Measurements from ENCODE around the gene EPB41L1. TPM values are rescaled to one million over a fixed set of nuclear protein-coding genes. Genes with fewer than 3 reads are reported as not detected.

Gene EPB41L1
- total RNA-seq, 1 experiment from 2014 or later: 4.2 TPM

DNA sequence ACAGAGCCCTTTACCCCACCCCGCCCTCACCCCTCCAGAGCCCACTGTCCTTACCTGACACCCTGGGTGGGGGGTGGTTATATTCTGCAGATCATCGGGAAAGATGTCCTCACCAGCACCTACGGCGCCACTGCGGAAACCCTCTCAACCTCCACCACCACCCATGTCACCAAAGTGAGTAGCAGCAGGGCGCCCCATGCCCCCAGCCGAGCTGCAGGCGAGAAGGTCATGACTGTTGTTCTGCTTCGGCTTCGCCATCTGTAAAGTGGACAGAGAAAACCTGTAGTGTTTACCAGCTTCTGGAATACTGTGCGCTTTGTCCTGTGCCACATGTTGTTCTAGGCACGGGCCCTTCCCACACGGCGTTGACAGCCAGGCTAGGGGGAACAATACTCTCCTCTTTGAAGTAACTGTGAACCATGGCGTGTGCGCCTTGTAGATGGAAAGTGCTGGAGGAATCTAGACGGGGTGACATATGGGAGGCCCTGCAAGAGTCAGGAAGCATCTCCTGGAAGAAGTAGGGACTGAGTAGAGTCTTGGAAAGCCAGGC lies 65.2 kb downstream of the EPB41L1 start:
- H3K9me3 ChIP-seq (replicated peaks): no peaks in the 10 kb centered on the region; the same call in 1 of the 2 replicates
- no peaks in the 10 kb centered on the region for H3K36me3 ChIP-seq
- no peaks in the 10 kb centered on the region for H3K4me1 ChIP-seq (replicated peaks)
- DNase-seq (ENCODE audit: low read depth in 1 of 2, low spot score in 2 of 2): no peak
- H3K4me3 ChIP-seq: no peak overlapping the region
- no peaks in the 10 kb centered on the region for H3K27me3 ChIP-seq (replicated peaks)
- H3K27ac ChIP-seq: no peak overlapping the region

DNA sequence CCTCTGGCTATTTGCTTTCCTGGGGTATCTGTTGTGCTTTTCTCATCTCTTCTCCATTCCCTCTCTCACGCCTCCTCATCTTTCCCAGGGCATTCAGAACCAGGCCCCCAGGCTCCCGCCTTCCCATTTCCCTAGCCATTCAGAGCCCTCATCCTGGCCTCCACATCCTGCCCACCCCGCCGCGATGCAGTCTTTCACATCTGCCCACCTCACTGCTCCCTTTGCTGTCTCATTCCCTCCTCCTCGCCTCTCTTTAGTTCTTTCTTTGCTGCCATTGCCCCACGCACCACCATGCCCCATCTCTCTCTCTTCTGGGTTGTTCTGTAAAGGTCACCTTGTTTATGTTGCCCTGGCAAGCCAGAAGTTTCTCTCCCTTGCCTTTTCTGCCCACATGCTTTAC lies 71.1 kb downstream of the EPB41L1 start:
- no peaks in the 10 kb centered on the region; the same call in 1 of the 2 replicates for H3K9me3 ChIP-seq (replicated peaks)
- H3K36me3 ChIP-seq: no peaks in the 10 kb centered on the region
- no peak for DNase-seq (ENCODE audit: low read depth in 1 of 2, low spot score in 2 of 2)
- H3K4me3 ChIP-seq: no peak overlapping the region
- no peaks in the 10 kb centered on the region for H3K4me1 ChIP-seq (replicated peaks)
- no peaks in the 10 kb centered on the region for H3K27me3 ChIP-seq (replicated peaks)
- H3K27ac ChIP-seq: no peak overlapping the region

DNA sequence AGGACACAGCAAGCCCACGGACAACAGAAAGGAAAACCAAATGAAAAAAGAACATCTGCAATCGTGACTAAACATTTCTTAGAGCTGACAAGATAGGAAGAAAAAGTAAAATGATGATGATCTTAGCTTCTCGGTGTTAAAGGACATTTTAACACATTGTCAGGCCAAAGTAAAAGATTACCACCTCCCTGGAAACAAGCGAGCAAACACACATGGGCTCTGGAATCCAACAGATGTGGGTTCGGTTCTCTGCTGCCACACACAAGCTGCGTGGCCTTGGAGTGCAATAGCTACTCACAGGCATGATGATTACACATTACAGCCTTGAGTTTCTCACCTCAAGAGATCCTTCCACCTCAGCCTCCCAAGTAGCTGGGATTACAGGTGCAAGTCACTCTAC lies 74.2 kb downstream of the EPB41L1 start:
- H3K27me3 ChIP-seq (replicated peaks): no peaks in the 10 kb centered on the region
- DNase-seq (ENCODE audit: low read depth in 1 of 2, low spot score in 2 of 2): no peak
- no peaks in the 10 kb centered on the region; the same call in 1 of the 2 replicates for H3K9me3 ChIP-seq (replicated peaks)
- no peaks in the 10 kb centered on the region for H3K36me3 ChIP-seq
- H3K4me1 ChIP-seq (replicated peaks): no peaks in the 10 kb centered on the region
- H3K4me3 ChIP-seq: no peak overlapping the region
- no peak overlapping the region for H3K27ac ChIP-seq

DNA sequence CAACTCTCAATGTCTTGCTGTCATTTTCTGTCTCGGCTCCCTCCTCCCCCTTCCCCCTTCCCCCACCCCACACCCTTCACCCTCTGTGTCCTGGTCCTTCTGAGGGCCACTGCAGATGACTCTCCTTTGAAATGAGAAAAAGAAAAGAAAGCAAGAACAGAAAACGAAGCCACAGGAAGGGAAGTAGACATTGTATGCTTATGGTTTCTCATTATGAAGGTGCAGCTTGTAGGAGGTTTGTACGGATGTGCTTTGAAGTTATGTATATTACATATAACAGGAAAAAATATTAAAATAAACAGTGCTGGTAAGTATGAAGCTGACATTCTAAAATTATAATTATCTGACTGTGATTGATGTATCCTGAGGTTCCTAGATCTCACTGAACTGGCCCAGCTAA lies 75.5 kb downstream of the EPB41L1 start:
- H3K4me1 ChIP-seq (replicated peaks): no peaks in the 10 kb centered on the region
- H3K27ac ChIP-seq: no peak overlapping the region
- H3K36me3 ChIP-seq: no peaks in the 10 kb centered on the region
- H3K4me3 ChIP-seq: no peak overlapping the region
- DNase-seq (ENCODE audit: low read depth in 1 of 2, low spot score in 2 of 2): no peak
- H3K27me3 ChIP-seq (replicated peaks): no peaks in the 10 kb centered on the region
- no peaks in the 10 kb centered on the region for H3K9me3 ChIP-seq (replicated peaks)

DNA sequence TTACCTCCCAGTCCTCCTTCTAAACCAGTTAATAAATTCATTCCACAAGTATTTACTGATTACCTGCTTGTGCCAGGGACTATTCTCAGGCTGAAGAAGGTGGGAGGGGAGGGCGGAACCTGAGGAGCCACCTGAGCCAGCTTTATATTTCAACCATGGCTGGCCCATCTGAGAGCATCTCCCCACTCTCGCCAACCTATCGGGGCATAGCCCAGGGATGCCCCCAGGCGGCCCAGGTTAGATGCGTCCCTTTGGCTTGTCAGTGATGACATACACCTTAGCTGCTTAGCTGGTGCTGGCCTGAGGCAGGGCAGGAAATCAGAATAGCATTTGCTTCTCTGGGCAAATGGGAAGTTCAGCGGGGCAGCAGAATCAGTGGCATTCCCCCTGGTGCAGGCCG lies 76.8 kb downstream of the EPB41L1 start:
- DNase-seq (ENCODE audit: low read depth in 1 of 2, low spot score in 2 of 2): no peak
- H3K9me3 ChIP-seq (replicated peaks): no peaks in the 10 kb centered on the region
- H3K36me3 ChIP-seq: peaks cover under 1% of the 10 kb centered on the region
- peaks cover 4% of the 10 kb centered on the region for H3K4me1 ChIP-seq (replicated peaks)
- no peaks in the 10 kb centered on the region for H3K27me3 ChIP-seq (replicated peaks)
- H3K4me3 ChIP-seq: no peak overlapping the region
- no peak overlapping the region for H3K27ac ChIP-seq

DNA sequence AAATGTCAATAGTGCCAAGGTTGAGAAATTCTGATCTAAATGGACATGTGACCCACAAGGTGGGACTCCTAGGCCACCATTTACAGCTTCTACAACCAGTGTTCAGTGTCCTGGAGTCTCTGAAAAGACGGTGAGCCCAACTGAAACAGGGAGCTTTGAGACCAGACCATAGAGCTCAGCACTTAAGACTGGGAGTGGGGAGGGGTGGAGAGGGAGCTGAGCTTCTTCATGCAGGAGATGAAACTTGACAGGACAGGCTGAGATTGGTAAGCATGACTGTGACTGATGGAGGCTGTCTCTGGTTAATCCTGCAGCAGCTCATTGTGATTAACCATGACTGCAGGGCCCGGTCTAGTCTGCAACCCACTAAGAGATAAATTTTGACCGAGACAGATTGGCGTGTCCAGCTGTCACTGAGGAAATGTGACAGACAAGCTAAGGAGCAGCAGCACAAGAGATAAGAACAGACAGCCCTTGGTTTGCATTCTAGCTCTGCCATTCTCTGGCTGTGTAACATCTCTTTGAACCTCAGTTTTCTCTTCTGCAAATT lies 80.3 kb downstream of the EPB41L1 start:
- Histone ChIP-seq H3K36me3 (peaks cover 25% of the 10 kb centered on the region), H3K27me3 (replicated peaks) (no peaks in the 10 kb centered on the region), H3K9me3 (replicated peaks) (no peaks in the 10 kb centered on the region), H3K27ac (no peak overlapping the region), H3K4me1 (replicated peaks) (peaks cover 4% of the 10 kb centered on the region), H3K4me3 (no peak overlapping the region)
- no peak for DNase-seq (ENCODE audit: low read depth in 1 of 2, low spot score in 2 of 2)

DNA sequence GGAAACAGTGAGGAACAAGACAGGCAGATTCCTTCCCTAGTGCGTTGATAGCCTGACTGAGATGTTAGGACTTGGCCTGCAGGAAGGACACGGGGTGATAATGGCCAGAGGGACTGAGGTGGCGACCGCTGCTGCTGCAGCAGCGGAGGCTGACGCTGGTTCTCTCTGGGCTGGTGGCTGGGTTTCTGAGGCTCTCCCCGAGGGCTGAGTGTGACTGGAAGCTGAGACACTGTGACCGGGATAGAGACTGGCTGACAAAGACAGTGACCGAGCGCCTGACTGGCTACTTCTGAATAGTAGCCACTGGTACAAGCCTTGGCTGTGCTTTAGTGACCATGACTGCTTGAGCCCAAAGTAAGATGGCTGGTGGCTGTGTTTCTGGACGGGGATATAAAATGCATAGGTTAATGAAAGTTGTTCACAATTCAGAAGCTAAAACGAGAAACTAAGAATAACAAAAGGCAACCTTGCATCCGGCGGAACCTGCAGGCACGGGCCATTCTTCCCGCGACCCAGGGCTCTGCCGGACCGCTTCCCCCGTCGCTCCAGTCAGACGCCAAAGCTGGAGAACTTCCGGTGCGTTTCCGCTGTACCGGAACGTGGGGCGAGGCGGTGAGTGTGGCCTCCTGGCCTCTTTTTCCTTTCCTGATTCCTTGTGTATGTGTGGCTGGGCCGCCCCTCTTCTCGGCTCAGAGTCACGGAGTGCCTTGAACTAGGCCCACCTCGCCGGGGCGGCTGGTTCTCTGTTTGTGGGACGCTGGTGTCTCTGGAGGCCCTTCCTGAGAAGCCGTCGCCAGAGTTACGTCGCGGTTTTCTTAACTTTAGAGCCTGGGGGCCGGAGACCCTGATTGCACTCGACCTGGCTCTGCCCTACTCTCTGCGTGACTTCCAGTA lies 81.6 kb downstream of the EPB41L1 start, which contains the start of gene AAR2:
Gene AAR2, plus strand, starts transcription at position 587 of the 894 bp plus-strand sequence. CDS start 3,391 bp downstream, outside the sequence.
- peaks cover 4% of the 10 kb centered on the region for H3K4me1 ChIP-seq (replicated peaks)
- no peaks in the 10 kb centered on the region for H3K9me3 ChIP-seq (replicated peaks)
- H3K4me3 ChIP-seq: peak within 1 kb of the TSS; percentile 70
- H3K36me3 ChIP-seq: peaks cover 36% of the 10 kb centered on the region
- no peaks in the 10 kb centered on the region for H3K27me3 ChIP-seq (replicated peaks)
- peak within 1 kb of the TSS; percentile 56 for H3K27ac ChIP-seq
- peak; percentile 76 to 77 for DNase-seq (ENCODE audit: low read depth in 1 of 2, low spot score in 2 of 2)

DNA sequence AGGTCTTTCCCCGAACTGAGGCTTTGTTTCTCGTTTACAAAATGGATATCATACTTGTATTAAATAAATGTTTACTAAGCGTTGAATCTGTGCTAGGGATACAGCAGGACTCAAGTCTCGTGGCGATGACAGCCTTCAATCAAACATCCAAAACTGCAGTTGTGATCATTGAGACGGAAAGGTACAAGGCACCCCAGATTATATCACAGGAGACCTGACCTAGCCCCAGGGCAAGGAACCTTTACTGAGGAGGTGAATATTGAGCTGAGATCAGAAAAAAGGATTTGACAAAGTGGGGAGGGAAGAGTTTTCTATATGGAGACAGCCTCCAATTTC lies 82.2 kb downstream of the EPB41L1 start:
- Histone ChIP-seq H3K4me1 (replicated peaks) (peaks cover 4% of the 10 kb centered on the region), H3K27me3 (replicated peaks) (no peaks in the 10 kb centered on the region), H3K4me3 (peak overlapping the region; percentile 70), H3K27ac (peak overlapping the region; percentile 56), H3K36me3 (peaks cover 42% of the 10 kb centered on the region), H3K9me3 (replicated peaks) (no peaks in the 10 kb centered on the region)
- DNase-seq (ENCODE audit: low read depth in 1 of 2, low spot score in 2 of 2): no peak

DNA sequence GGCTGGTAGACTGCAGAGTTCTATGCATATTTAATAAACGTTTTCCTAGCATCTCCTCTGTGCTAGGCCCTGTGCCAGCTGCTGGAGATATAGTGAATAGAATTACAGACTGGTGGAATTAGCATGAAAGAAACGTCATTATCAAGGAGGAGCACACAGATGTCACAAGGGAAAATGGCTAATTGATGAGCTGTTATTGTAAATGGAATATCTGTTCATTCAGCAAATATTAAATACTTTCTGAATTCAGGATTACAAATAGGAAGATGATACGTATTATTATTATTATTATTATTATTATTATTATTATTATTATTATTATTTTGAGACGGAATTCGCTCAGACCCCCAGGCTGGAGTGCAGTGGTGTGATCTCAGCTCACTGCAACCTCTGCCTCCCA lies 82.9 kb downstream of the EPB41L1 start:
- H3K27me3 ChIP-seq (replicated peaks): no peaks in the 10 kb centered on the region
- peaks cover 48% of the 10 kb centered on the region for H3K36me3 ChIP-seq
- no peak overlapping the region for H3K27ac ChIP-seq
- H3K9me3 ChIP-seq (replicated peaks): no peaks in the 10 kb centered on the region
- H3K4me1 ChIP-seq (replicated peaks): peaks cover 4% of the 10 kb centered on the region
- H3K4me3 ChIP-seq: peak overlapping the region; percentile 70
- DNase-seq (ENCODE audit: low read depth in 1 of 2, low spot score in 2 of 2): no peak

DNA sequence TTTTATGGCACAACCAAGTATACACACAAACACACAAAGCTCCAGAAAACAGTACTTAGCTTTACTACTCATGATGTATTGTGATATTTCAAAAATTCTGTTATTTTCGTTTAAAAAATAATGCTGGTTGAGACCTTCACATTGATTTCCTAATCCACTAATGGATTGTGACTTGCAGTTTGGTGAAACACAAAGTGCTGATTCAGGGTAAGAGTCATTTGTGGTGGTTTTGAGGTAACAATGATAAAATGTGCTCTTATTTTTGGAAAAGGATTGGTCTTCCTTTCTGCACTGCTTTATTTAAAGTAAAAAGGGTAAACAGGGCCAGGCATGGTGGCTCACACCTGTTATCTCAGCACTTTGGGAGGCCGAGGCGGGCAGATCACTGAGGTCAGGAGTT lies 83.6 kb downstream of the EPB41L1 start:
- Histone ChIP-seq H3K27me3 (replicated peaks) (no peaks in the 10 kb centered on the region), H3K27ac (no peak overlapping the region), H3K9me3 (replicated peaks) (no peaks in the 10 kb centered on the region), H3K36me3 (peaks cover 54% of the 10 kb centered on the region), H3K4me1 (replicated peaks) (peaks cover 4% of the 10 kb centered on the region), H3K4me3 (no peak overlapping the region)
- no peak for DNase-seq (ENCODE audit: low read depth in 1 of 2, low spot score in 2 of 2)

DNA sequence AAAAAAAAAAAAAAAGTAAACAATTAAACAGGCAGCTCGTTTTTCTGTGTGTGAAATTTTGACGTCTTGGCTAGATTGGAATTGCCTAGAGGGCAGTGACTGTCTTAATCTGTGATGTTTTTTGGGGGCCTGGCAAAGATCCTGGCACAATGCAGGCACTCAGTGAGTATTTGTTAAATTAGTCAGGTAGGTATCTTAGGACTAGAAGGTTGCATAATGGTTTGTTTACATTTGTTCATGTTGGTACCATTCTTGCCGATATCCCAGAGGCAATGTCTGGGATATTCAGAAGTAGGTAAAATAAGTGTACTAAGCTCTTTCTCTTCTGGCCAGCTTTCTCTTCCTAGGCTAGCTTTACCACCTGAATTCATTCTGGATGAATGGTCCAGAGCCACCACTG lies 84.2 kb downstream of the EPB41L1 start:
- DNase-seq (ENCODE audit: low read depth in 1 of 2, low spot score in 2 of 2): no peak
- Histone ChIP-seq H3K27me3 (replicated peaks) (no peaks in the 10 kb centered on the region), H3K4me1 (replicated peaks) (peaks cover 4% of the 10 kb centered on the region), H3K9me3 (replicated peaks) (no peaks in the 10 kb centered on the region), H3K27ac (no peak overlapping the region), H3K4me3 (no peak overlapping the region), H3K36me3 (peaks cover 60% of the 10 kb centered on the region)

DNA sequence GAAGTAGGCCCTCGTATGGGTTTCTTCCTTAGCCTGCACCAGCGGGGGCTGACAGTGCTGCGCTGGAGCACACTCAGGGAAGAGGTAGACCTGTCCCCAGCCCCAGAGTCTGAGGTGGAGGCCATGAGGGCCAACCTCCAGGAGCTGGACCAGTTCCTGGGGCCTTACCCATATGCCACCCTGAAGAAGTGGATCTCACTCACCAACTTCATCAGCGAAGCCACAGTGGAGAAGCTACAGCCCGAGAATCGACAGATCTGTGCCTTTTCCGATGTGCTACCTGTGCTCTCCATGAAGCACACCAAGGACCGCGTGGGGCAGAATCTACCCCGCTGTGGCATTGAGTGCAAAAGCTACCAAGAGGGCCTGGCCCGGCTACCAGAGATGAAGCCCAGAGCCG lies 85.5 kb downstream of the EPB41L1 start:
- H3K27me3 ChIP-seq (replicated peaks): no peaks in the 10 kb centered on the region
- H3K9me3 ChIP-seq (replicated peaks): no peaks in the 10 kb centered on the region
- H3K4me1 ChIP-seq (replicated peaks): peaks cover 4% of the 10 kb centered on the region
- no peak for DNase-seq (ENCODE audit: low read depth in 1 of 2, low spot score in 2 of 2)
- peaks cover 73% of the 10 kb centered on the region for H3K36me3 ChIP-seq
- H3K4me3 ChIP-seq: no peak overlapping the region
- H3K27ac ChIP-seq: no peak overlapping the region

DNA sequence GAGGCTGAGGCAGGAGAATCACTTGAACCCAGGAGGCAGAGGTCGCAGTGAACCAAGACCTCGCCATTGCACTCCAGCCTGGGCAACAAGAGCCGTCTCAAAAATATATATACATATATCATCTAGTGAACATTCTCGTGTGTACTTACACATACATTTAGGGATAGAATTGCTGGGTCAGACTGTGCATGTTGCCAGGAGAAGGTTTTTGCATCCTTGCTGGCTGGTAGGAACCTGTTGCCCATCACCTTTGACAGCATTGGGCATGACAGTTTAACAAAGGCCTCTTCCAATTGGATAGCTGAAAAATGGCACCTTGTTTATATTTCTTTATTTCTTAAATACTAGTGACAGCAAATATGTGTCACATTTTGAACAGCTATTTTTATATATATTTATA lies 87.1 kb downstream of the EPB41L1 start:
- H3K27me3 ChIP-seq (replicated peaks): no peaks in the 10 kb centered on the region
- H3K4me3 ChIP-seq: no peak overlapping the region
- no peaks in the 10 kb centered on the region; the same call in 1 of the 2 replicates for H3K4me1 ChIP-seq (replicated peaks)
- DNase-seq (ENCODE audit: low read depth in 1 of 2, low spot score in 2 of 2): no peak
- no peak overlapping the region for H3K27ac ChIP-seq
- no peaks in the 10 kb centered on the region for H3K9me3 ChIP-seq (replicated peaks)
- H3K36me3 ChIP-seq: peaks cover 85% of the 10 kb centered on the region

DNA sequence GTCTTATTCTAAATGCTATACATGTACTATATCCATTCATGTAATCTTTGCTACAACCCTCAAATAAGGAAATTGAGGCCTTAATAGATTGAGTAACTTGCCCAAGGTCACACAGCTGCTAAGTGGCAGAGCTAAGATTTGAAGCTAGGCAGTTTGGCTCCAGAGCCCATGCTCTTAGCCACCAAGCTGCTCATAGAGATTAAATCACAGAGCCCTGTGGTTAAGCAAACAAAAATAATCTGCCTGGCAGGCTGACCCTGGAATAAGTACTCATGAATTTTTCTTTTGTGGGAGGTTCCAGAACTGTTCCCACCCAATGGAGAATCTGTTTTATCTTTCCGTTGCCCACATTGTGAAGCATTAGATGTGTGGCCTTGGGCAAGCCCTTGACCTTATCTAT lies 89.2 kb downstream of the EPB41L1 start:
- no peak overlapping the region for H3K27ac ChIP-seq
- peaks cover 91% of the 10 kb centered on the region for H3K36me3 ChIP-seq
- H3K9me3 ChIP-seq (replicated peaks): no peaks in the 10 kb centered on the region
- no peak for DNase-seq (ENCODE audit: low read depth in 1 of 2, low spot score in 2 of 2)
- no peaks in the 10 kb centered on the region for H3K27me3 ChIP-seq (replicated peaks)
- H3K4me1 ChIP-seq (replicated peaks): no peaks in the 10 kb centered on the region
- H3K4me3 ChIP-seq: no peak overlapping the region

Measured in SJSA1 (cell line).